ENCODE results near the gene S100A6. TPM values are rescaled to one million over a fixed set of nuclear protein-coding genes. Genes with fewer than 3 reads are reported as not detected.

The S100A6 gene
- total RNA-seq, 1 donor from 2014 or later: 1,046 TPM

- Histone ChIP-seq H3K4me1 (no peaks in the 10 kb centered on the region), H3K27ac (no peak overlapping the region), H3K4me3 (no peak overlapping the region), H3K27me3 (no peaks in the 10 kb centered on the region), H3K9me3 (no peaks in the 10 kb centered on the region), H3K36me3 (no peaks in the 10 kb centered on the region)
- intact Hi-C loops (cut with DNase I): loop anchor here (5.0 kb wide), 1 partner anchor 143 kb away; no protein-coding TSS in a partner anchor
- TF ChIP-seq CTCF (IDR thresholded peaks at IDR 0.05): peak; percentile 91
- DNase-seq (peak; percentile 86), ATAC-seq (peak; percentile 90)
Observed at GRCh38 chr1:153494976-153495535, 40.7 kb downstream of the S100A6 start.

- Histone ChIP-seq H3K9me3 (no peaks in the 10 kb centered on the region), H3K27ac (no peak overlapping the region), H3K27me3 (no peaks in the 10 kb centered on the region), H3K4me3 (no peak overlapping the region), H3K4me1 (no peaks in the 10 kb centered on the region), H3K36me3 (no peaks in the 10 kb centered on the region)
- no peak for TF ChIP-seq CTCF (IDR thresholded peaks at IDR 0.05)
- ATAC-seq: no peak
- no peak for DNase-seq
- intact Hi-C loops (cut with DNase I): no loop called here
Observed at GRCh38 chr1:153493343-153493960, 42.3 kb downstream of the S100A6 start.

GRCh38 chr1:153490272-153491051 lies 45.3 kb downstream of the S100A6 start:
- no peaks in the 10 kb centered on the region for H3K36me3 ChIP-seq
- no peak overlapping the region for H3K4me3 ChIP-seq
- intact Hi-C loops (cut with DNase I): no loop called here
- no peaks in the 10 kb centered on the region for H3K9me3 ChIP-seq
- ATAC-seq: peak; percentile 28
- H3K4me1 ChIP-seq: no peaks in the 10 kb centered on the region
- H3K27me3 ChIP-seq: no peaks in the 10 kb centered on the region
- no peak for DNase-seq
- no peak for TF ChIP-seq CTCF (IDR thresholded peaks at IDR 0.05)
- H3K27ac ChIP-seq: peak overlapping the region; percentile 55

DNA sequence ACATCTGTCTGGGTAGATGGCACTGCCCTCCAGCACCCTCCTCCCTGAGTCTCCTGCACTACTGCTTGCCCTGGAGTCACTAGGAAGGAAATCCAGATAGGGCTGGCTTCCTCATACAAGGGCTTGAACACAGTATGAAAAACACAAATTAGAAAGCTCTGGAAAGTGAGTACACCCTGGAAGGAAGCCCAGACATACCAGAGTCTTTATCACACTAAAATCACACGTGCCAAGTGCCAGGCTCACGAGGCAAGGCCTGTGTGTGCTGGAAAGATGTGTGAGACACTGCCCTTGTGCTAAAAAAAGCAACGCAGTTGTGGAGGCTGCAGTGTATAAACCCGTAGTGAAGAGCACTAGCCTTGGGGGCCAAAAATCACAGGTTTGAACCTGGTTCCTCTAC lies 47.1 kb downstream of the S100A6 start:
- DNase-seq (no peak), ATAC-seq (no peak)
- intact Hi-C loops (cut with DNase I): no loop called here
- Histone ChIP-seq H3K9me3 (no peaks in the 10 kb centered on the region), H3K36me3 (no peaks in the 10 kb centered on the region), H3K4me1 (no peaks in the 10 kb centered on the region), H3K4me3 (no peak overlapping the region), H3K27ac (no peak overlapping the region), H3K27me3 (no peaks in the 10 kb centered on the region)
- TF ChIP-seq CTCF (IDR thresholded peaks at IDR 0.05): no peak

GRCh38 chr1:153487707-153488106 lies 48.1 kb downstream of the S100A6 start:
- ATAC-seq: no peak
- intact Hi-C loops (cut with DNase I): no loop called here
- Histone ChIP-seq H3K27me3 (no peaks in the 10 kb centered on the region), H3K4me3 (no peak overlapping the region), H3K27ac (no peak overlapping the region), H3K9me3 (no peaks in the 10 kb centered on the region), H3K4me1 (no peaks in the 10 kb centered on the region), H3K36me3 (no peaks in the 10 kb centered on the region)
- no peak for DNase-seq
- TF ChIP-seq CTCF (IDR thresholded peaks at IDR 0.05): no peak
